Rectal smooth muscle tissue (tissue), 1 donor: ENCODE data around the gene C9orf78.
A peak's percentile ranks its signal among the peaks of the same experiment; 100 is the strongest.
"Not testable (repeated sequence)": the region's sequence is repeated elsewhere in the genome, so short reads cannot be mapped to it uniquely, and the experiment has no call there.

Experiments used
- H3K27ac ChIP-seq: one replicate; pipeline ENCODE4 v1.7.0; 2013; ENCODE audit warnings: low read depth, low read length, inconsistent platforms
- H3K27me3 ChIP-seq: one replicate; pipeline ENCODE4 v1.7.0; 2013; ENCODE audit warnings: low read length; ENCODE audit not compliant: control insufficient read depth, insufficient read depth
- H3K36me3 ChIP-seq: one replicate; pipeline ENCODE4 v1.7.0; 2013; ENCODE audit warnings: low read length; ENCODE audit not compliant: control insufficient read depth, insufficient read depth
- H3K4me1 ChIP-seq: one replicate; pipeline ENCODE4 v1.7.0; 2013; ENCODE audit warnings: low read length; ENCODE audit not compliant: control insufficient read depth, insufficient read depth
- H3K4me3 ChIP-seq: one replicate; pipeline ENCODE4 v1.7.0; 2013; ENCODE audit warnings: low read length
- H3K9ac ChIP-seq: one replicate; pipeline ENCODE4 v1.7.0; 2013; ENCODE audit warnings: low read length

C9orf78 gene

GRCh38 chr9:129810788-129811187 is 24.3 kb downstream of the C9orf78 start:
- Histone ChIP-seq H3K9ac (no peak overlapping the region), H3K4me1 (no peaks in the 10 kb centered on the region), H3K36me3 (peaks cover 21% of the 10 kb centered on the region), H3K27me3 (no peaks in the 10 kb centered on the region), H3K4me3 (no peak overlapping the region), H3K27ac (no peak overlapping the region)

DNA sequence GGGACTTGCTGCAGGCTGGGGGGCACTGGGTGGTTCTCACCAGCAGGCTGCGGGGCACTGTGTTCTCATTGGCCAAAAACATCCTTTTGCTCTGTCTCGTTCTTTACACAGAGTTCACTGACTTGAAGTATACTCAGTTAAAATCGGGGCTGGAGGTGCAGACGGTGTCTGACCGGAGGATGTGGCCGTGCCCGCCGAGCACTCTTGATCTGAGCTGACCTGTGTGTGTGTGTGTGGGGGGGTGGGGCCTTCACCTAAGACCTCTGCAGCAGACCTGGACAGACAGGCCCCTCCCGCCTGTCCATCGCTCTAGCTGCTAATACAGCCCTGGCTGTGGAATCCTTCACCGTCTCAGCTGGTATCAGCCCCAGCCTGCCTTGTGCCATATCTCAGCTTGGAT is 25.0 kb downstream of the C9orf78 start:
- Histone ChIP-seq H3K36me3 (peaks cover 17% of the 10 kb centered on the region), H3K27me3 (no peaks in the 10 kb centered on the region), H3K4me1 (no peaks in the 10 kb centered on the region), H3K27ac (no peak overlapping the region), H3K4me3 (no peak overlapping the region), H3K9ac (no peak overlapping the region)

DNA sequence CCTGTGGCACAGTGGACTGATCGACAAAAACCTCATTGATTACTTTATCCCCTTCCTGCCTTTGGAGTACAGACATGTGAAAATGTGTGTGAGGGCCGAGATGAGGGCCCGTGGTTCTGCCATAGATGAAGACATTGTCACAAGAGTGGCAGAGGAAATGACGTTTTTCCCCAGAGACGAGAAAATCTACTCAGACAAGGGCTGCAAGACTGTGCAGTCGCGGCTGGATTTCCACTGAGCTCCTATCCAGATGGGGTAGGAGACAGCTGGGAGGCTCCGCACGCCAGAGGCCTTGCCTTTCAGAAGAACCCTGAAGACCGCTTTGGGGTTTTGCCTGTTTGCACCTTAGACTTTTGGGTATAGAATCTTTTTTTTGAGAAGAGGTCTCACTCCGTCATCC is 25.7 kb downstream of the C9orf78 start:
- Histone ChIP-seq H3K27me3 (no peaks in the 10 kb centered on the region), H3K4me1 (no peaks in the 10 kb centered on the region), H3K27ac (no peak overlapping the region), H3K4me3 (no peak overlapping the region), H3K9ac (no peak overlapping the region), H3K36me3 (peaks cover 16% of the 10 kb centered on the region)

- Histone ChIP-seq H3K36me3 (peaks cover 16% of the 10 kb centered on the region), H3K4me1 (peaks cover 5% of the 10 kb centered on the region), H3K27ac (no peak overlapping the region), H3K9ac (no peak overlapping the region), H3K27me3 (no peaks in the 10 kb centered on the region), H3K4me3 (no peak overlapping the region)
Measured at GRCh38 chr9:129806061-129806460, 29.0 kb downstream of the C9orf78 start.

- Histone ChIP-seq H3K36me3 (peaks cover 8% of the 10 kb centered on the region), H3K9ac (peak overlapping the region; percentile 38), H3K4me1 (peaks cover 5% of the 10 kb centered on the region), H3K27ac (peak overlapping the region; percentile 83), H3K4me3 (peak overlapping the region; percentile 92), H3K27me3 (no peaks in the 10 kb centered on the region)
Measured at GRCh38 chr9:129803676-129804060, 31.4 kb downstream of the C9orf78 start.

GRCh38 chr9:129802833-129803675 is 32.0 kb downstream of the C9orf78 start, which contains the start of gene TOR1B:
TOR1B (plus strand) TSS chr9:129803184; CDS start chr9:129803213, 29 bp downstream.
- H3K4me3 ChIP-seq: peak within 1 kb of the TSS; percentile 92
- no peaks in the 10 kb centered on the region for H3K27me3 ChIP-seq
- H3K27ac ChIP-seq: peak within 1 kb of the TSS; percentile 83
- H3K9ac ChIP-seq: peak within 1 kb of the TSS; percentile 73
- peaks cover 8% of the 10 kb centered on the region for H3K36me3 ChIP-seq
- peaks cover 5% of the 10 kb centered on the region for H3K4me1 ChIP-seq

DNA sequence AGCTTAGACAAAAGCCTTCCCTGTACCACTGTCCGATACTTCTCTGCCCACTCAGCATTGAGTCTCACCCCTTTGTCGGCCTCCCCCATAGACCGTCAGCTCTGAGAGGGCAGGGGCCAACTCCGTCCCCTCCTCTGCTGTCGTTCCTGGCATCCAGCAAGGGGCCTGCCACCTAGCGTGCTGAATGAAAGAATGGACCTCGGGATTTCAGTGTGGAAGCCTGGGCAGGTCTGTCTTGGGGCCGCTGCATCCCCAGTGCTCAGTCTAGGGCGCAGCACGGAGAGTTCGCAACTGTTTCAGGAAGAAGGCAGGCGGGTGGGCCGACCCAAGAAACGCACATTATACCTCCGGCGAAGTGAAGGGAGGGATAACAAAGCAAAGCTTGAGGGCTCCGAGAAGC is 33.6 kb downstream of the C9orf78 start:
- Histone ChIP-seq H3K4me1 (peaks cover 5% of the 10 kb centered on the region), H3K27me3 (no peaks in the 10 kb centered on the region), H3K27ac (no peak overlapping the region), H3K9ac (no peak overlapping the region), H3K36me3 (peaks cover 3% of the 10 kb centered on the region), H3K4me3 (no peak overlapping the region)

DNA sequence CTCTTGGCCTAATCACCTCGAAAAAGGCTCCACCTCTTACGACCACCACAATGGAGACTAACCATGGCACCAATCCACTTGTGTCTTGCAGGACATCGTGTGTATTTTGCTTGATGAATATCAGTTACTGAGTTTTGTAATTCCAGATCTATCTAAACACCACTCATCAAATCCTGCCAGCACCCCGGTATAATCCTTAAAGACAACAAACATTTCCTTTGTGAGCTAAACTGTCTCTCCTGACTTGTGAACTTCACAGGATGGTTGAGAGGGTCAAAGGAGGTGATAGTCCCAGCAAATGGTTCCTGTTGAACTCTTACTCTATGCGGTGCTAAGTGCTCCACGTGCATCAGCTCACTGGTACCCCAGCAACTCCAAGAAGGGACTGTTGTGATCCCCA is 36.1 kb downstream of the C9orf78 start:
- Histone ChIP-seq H3K36me3 (no peaks in the 10 kb centered on the region), H3K27me3 (peaks cover 5% of the 10 kb centered on the region), H3K27ac (no peak overlapping the region), H3K4me1 (peaks cover 4% of the 10 kb centered on the region), H3K4me3 (no peak overlapping the region), H3K9ac (no peak overlapping the region)

GRCh38 chr9:129796029-129796428 is 39.0 kb downstream of the C9orf78 start:
- not testable (repeated sequence) for H3K36me3 ChIP-seq, H3K27ac ChIP-seq, H3K27me3 ChIP-seq, H3K9ac ChIP-seq, H3K4me1 ChIP-seq, H3K4me3 ChIP-seq

DNA sequence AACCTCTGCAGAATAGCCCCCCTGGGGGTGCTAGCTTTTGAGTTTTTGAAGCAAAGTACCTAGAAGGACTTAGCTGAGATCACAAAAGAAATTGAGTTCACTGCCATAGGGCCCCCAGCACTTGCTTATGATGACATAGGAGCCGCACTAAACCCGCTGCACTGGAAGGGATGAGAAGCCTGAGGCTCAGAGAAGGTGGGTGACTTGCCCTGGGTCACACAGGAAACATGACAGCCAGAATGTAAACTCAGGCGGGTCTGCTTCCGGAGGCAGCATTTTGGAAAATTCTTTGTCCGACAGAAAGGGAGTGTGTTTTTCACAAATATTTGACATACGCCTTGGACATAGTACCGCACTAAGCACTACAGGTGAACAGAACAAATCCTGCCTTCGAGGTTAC is 40.5 kb downstream of the C9orf78 start:
- H3K9ac ChIP-seq: no peak overlapping the region
- H3K27me3 ChIP-seq: peaks cover 8% of the 10 kb centered on the region
- no peak overlapping the region for H3K4me3 ChIP-seq
- H3K27ac ChIP-seq: no peak overlapping the region
- no peaks in the 10 kb centered on the region for H3K36me3 ChIP-seq
- no peaks in the 10 kb centered on the region for H3K4me1 ChIP-seq

DNA sequence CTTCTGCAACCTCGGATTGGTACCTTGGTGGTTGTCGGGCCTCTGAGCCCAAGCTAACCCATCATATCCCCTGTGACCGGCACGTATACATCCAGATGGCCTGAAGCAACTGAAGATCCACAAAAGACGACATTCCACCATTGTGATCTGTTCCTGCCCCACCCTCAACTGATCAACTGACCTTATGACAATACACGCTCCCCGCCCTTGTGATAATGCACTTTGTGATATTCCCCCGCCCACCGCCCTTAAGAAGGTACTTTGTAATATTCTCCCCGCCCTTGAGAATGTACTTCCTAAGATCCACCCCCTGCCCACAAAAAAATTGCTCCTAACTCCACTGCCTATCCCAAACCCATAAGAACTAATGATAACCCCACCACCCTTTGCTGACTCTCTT is 48.6 kb downstream of the C9orf78 start:
- H3K4me3 ChIP-seq: no peak overlapping the region
- no peak overlapping the region for H3K27ac ChIP-seq
- no peaks in the 10 kb centered on the region for H3K4me1 ChIP-seq
- no peaks in the 10 kb centered on the region for H3K27me3 ChIP-seq
- H3K36me3 ChIP-seq: no peaks in the 10 kb centered on the region
- no peak overlapping the region for H3K9ac ChIP-seq

- H3K4me3 ChIP-seq: no peak overlapping the region
- no peak overlapping the region for H3K27ac ChIP-seq
- H3K27me3 ChIP-seq: no peaks in the 10 kb centered on the region
- no peak overlapping the region for H3K9ac ChIP-seq
- no peaks in the 10 kb centered on the region for H3K4me1 ChIP-seq
- H3K36me3 ChIP-seq: no peaks in the 10 kb centered on the region
Measured at GRCh38 chr9:129785866-129786265, 49.2 kb downstream of the C9orf78 start.

- H3K4me1 ChIP-seq, H3K36me3 ChIP-seq: not testable (repeated sequence)
Measured at GRCh38 chr9:129784970-129785369, 50.1 kb downstream of the C9orf78 start.

More at GRCh38 chr9:129784970-129785369, 50.1 kb downstream of the C9orf78 start:
- H3K27me3 ChIP-seq, H3K4me3 ChIP-seq, H3K9ac ChIP-seq, H3K27ac ChIP-seq: not testable (repeated sequence)
